ENCODE data around the gene CACNA2D1.

The CACNA2D1 gene

GRCh38 chr7:82423446-82423845, 20.1 kb downstream of the CACNA2D1 start:
- H3K27ac ChIP-seq = no peak overlapping the region

DNA sequence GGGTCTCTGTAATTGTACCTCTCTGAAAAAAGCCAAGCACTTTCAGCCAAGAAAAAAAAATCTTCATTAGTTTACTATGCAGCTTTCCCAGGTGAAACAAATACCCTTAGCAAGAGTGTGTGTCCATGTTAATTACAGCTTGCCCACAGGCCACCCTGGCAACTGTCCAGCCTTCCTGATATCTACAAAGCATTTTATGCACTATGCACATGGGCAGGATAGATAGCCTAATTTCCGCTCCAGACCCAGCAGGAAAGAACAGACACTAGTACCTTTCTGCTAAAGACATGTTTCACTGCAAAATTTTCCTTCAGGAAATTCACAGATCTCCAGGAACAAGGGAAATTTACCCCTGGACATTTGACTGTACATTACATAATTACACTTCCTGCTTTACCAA, 24.4 kb downstream of the CACNA2D1 start:
- TF ChIP-seq ZFX (IDR thresholded peaks at IDR 0.05; ENCODE audit: borderline replicate concordance) = no peak
- no peak for TF ChIP-seq CTCF (IDR thresholded peaks at IDR 0.05)
- H3K27ac ChIP-seq = no peak overlapping the region

More at GRCh38 chr7:82423446-82423845, 20.1 kb downstream of the CACNA2D1 start:
- TF ChIP-seq ZFX (IDR thresholded peaks at IDR 0.05; ENCODE audit: borderline replicate concordance) (no peak), CTCF (IDR thresholded peaks at IDR 0.05) (no peak)

DNA sequence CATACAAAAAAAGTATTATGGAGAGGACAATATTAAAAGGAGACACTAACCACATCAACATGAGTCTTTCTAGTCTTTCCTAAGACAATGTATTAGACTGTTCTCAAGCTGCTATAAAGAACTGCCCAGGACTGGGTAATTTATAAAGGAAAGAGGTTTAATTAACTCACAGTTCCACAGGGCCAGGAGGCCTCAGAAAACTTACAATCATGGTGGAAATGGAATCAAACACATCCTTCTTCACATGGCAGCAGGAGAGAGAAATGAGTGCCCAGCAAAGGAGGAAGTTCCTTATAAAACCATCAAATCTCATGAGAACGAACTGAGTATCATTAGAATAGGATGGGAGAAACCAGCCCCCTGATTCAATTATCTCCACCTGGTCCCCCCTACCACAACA, 25.7 kb downstream of the CACNA2D1 start:
- H3K27ac ChIP-seq = no peak overlapping the region
- TF ChIP-seq CTCF (IDR thresholded peaks at IDR 0.05) (no peak), ZFX (IDR thresholded peaks at IDR 0.05; ENCODE audit: borderline replicate concordance) (no peak)

GRCh38 chr7:82416402-82416801, 27.2 kb downstream of the CACNA2D1 start:
- TF ChIP-seq CTCF (IDR thresholded peaks at IDR 0.05) = no peak
- TF ChIP-seq ZFX (IDR thresholded peaks at IDR 0.05; ENCODE audit: borderline replicate concordance) = no peak

GRCh38 chr7:82414389-82414788, 29.2 kb downstream of the CACNA2D1 start:
- TF ChIP-seq CTCF (IDR thresholded peaks at IDR 0.05) (no peak), ZFX (IDR thresholded peaks at IDR 0.05; ENCODE audit: borderline replicate concordance) (no peak)
- no peak overlapping the region for H3K27ac ChIP-seq

More at GRCh38 chr7:82416402-82416801, 27.2 kb downstream of the CACNA2D1 start:
- no peak overlapping the region for H3K27ac ChIP-seq

- TF ChIP-seq ZFX (IDR thresholded peaks at IDR 0.05; ENCODE audit: borderline replicate concordance) (no peak), CTCF (IDR thresholded peaks at IDR 0.05) (no peak)
- no peak overlapping the region for H3K27ac ChIP-seq
Measured at GRCh38 chr7:82413237-82413636, 30.3 kb downstream of the CACNA2D1 start.

GRCh38 chr7:82411732-82412131, 31.8 kb downstream of the CACNA2D1 start:
- no peak overlapping the region for H3K27ac ChIP-seq
- TF ChIP-seq ZFX (IDR thresholded peaks at IDR 0.05; ENCODE audit: borderline replicate concordance) (no peak), CTCF (IDR thresholded peaks at IDR 0.05) (no peak)

Measured in 22Rv1 (cell line).